Skeletal muscle tissue (tissue), 4 donors: ENCODE results near the gene FRMD4A. TPM values are rescaled to one million over a fixed set of nuclear protein-coding genes. Genes with fewer than 3 reads are reported as not detected.

Source experiments
- H3K27ac ChIP-seq: one replicate; pipeline ENCODE4 v1.7.0; 2013; ENCODE audit warnings: mild to moderate bottlenecking, low read depth, low read length, inconsistent platforms
- H3K27me3 ChIP-seq, 3 donors: one replicate each; pipeline ENCODE4 v1.7.0; 2013; ENCODE audit warnings: low read length in 3 of 3; ENCODE audit not compliant: control insufficient read depth in 3 of 3, insufficient read depth in 3 of 3
- H3K36me3 ChIP-seq, 3 donors: one replicate each; pipeline ENCODE4 v1.7.0; 2013; ENCODE audit warnings: low read length in 3 of 3; ENCODE audit not compliant: control insufficient read depth in 3 of 3, insufficient read depth in 3 of 3
- H3K4me1 ChIP-seq, 3 donors: one replicate each; pipeline ENCODE4 v1.7.0; 2013; ENCODE audit warnings: low read length in 3 of 3, mild to moderate bottlenecking in 3 of 3; ENCODE audit not compliant: control insufficient read depth in 3 of 3, insufficient read depth in 3 of 3
- H3K4me3 ChIP-seq, 3 donors: one replicate each; pipeline ENCODE4 v1.7.0; 2013; ENCODE audit warnings: low read length in 3 of 3
- H3K9ac ChIP-seq, 3 donors: one replicate each; pipeline ENCODE4 v1.7.0; 2013; ENCODE audit warnings: low read length in 3 of 3, mild to moderate bottlenecking in 3 of 3, moderate library complexity in 2 of 3, low read depth in 1 of 3
- H3K9me3 ChIP-seq, 3 donors: one replicate each; pipeline ENCODE4 v1.7.0; 2013; ENCODE audit warnings: low read length in 3 of 3; ENCODE audit not compliant: control insufficient read depth in 3 of 3
- total RNA-seq: library from RNA; depleted of rRNA; stranded (reverse); fragments of >200 nt; gene quantifications from one replicate; pipeline ENCODE4 v1.2.3, GENCODE V29; 2014
- donor health status: Osteomylitis.

The FRMD4A gene
- total RNA-seq, 1 donor from 2014 or later, result 19.3 TPM

GRCh38 chr10:13809427-13809826 is 521.3 kb downstream of the FRMD4A start:
- Histone ChIP-seq H3K27ac (no peak overlapping the region), H3K4me1 (peaks cover 6 to 12% (median 7%) of the 10 kb centered on the region in 3 donors), H3K27me3 (no peaks in the 10 kb centered on the region), H3K4me3 (no peak overlapping the region), H3K36me3 (peaks cover 0 to 2% (median 0%) of the 10 kb centered on the region in 3 donors), H3K9ac (no peak overlapping the region), H3K9me3 (no peaks in the 10 kb centered on the region)

GRCh38 chr10:13808556-13809391 is 522.0 kb downstream of the FRMD4A start:
- no peak overlapping the region for H3K4me3 ChIP-seq

GRCh38 chr10:13806419-13806818 is 524.3 kb downstream of the FRMD4A start:
- H3K36me3 ChIP-seq, result peaks cover 0 to 2% (median 0%) of the 10 kb centered on the region in 3 donors
- no peak overlapping the region for H3K9ac ChIP-seq
- peaks cover 6 to 12% (median 7%) of the 10 kb centered on the region in 3 donors for H3K4me1 ChIP-seq
- no peak overlapping the region for H3K4me3 ChIP-seq
- H3K27ac ChIP-seq, result no peak overlapping the region
- no peaks in the 10 kb centered on the region for H3K9me3 ChIP-seq
- H3K27me3 ChIP-seq, result no peaks in the 10 kb centered on the region

More at GRCh38 chr10:13808556-13809391, 522.0 kb downstream of the FRMD4A start:
- Histone ChIP-seq H3K27me3 (no peaks in the 10 kb centered on the region), H3K27ac (no peak overlapping the region), H3K9me3 (no peaks in the 10 kb centered on the region), H3K4me1 (peaks cover 6 to 12% (median 7%) of the 10 kb centered on the region in 3 donors), H3K36me3 (peaks cover 0 to 2% (median 0%) of the 10 kb centered on the region in 3 donors), H3K9ac (no peak overlapping the region)

- Histone ChIP-seq H3K27me3 (no peaks in the 10 kb centered on the region), H3K36me3 (peaks cover 0 to 1% (median 0%) of the 10 kb centered on the region in 3 donors), H3K4me3 (no peak overlapping the region), H3K27ac (no peak overlapping the region), H3K4me1 (peaks cover 0 to 5% (median 2%) of the 10 kb centered on the region in 3 donors), H3K9ac (no peak overlapping the region), H3K9me3 (no peaks in the 10 kb centered on the region)
These were observed 526.9 kb downstream of the FRMD4A start for GRCh38 chr10:13803566-13804554.

GRCh38 chr10:13801907-13802288 is 528.8 kb downstream of the FRMD4A start:
- no peak overlapping the region for H3K4me3 ChIP-seq
- peaks cover 0 to 1% (median 0%) of the 10 kb centered on the region in 3 donors for H3K36me3 ChIP-seq
- H3K27ac ChIP-seq, result no peak overlapping the region
- no peaks in the 10 kb centered on the region for H3K4me1 ChIP-seq
- no peak overlapping the region for H3K9ac ChIP-seq
- no peaks in the 10 kb centered on the region for H3K27me3 ChIP-seq
- H3K9me3 ChIP-seq, result no peaks in the 10 kb centered on the region

- H3K36me3 ChIP-seq, result peaks cover 0 to 1% (median 0%) of the 10 kb centered on the region in 3 donors
- H3K27me3 ChIP-seq, result no peaks in the 10 kb centered on the region
- H3K27ac ChIP-seq, result no peak overlapping the region
- no peaks in the 10 kb centered on the region for H3K4me1 ChIP-seq
- H3K9ac ChIP-seq, result no peak overlapping the region
- H3K9me3 ChIP-seq, result no peaks in the 10 kb centered on the region
- no peak overlapping the region for H3K4me3 ChIP-seq
These were observed 529.4 kb downstream of the FRMD4A start for GRCh38 chr10:13801156-13801906.

- Histone ChIP-seq H3K4me1 (peaks cover 0 to 2% (median 0%) of the 10 kb centered on the region in 3 donors), H3K27ac (no peak overlapping the region), H3K9me3 (no peaks in the 10 kb centered on the region), H3K9ac (no peak overlapping the region), H3K4me3 (no peak overlapping the region), H3K36me3 (peaks cover 0 to 1% (median 0%) of the 10 kb centered on the region in 3 donors), H3K27me3 (no peaks in the 10 kb centered on the region)
These were observed 533.6 kb downstream of the FRMD4A start for GRCh38 chr10:13797164-13797563.

GRCh38 chr10:13795653-13796555 is 534.8 kb downstream of the FRMD4A start:
- Histone ChIP-seq H3K4me3 (no peak overlapping the region), H3K9me3 (no peaks in the 10 kb centered on the region), H3K4me1 (peaks cover 0 to 3% (median 0%) of the 10 kb centered on the region in 3 donors), H3K27me3 (no peaks in the 10 kb centered on the region), H3K27ac (no peak overlapping the region), H3K9ac (no peak overlapping the region), H3K36me3 (peaks cover 0 to 1% (median 0%) of the 10 kb centered on the region in 3 donors)
